Esophagus muscularis mucosa (tissue), 4 donors: ENCODE results near the gene GALNT14. TPM values are rescaled to one million over a fixed set of nuclear protein-coding genes. Genes with fewer than 3 reads are reported as not detected.

ENCODE experiments used
- DNase-seq: peaks from one replicate; pipeline ENCODE4 v3.0.0-alpha.2; 2017; ENCODE audit errors: extremely low spot score
- H3K27ac ChIP-seq, 4 donors: fragments of 200-600 bp; sonication (generic); replicated peaks in 1 of 4; 1 replicate in 3 of 4; 2 replicates in 1 of 4; pipeline ENCODE4 v1.5.1; 2016 to 2019; ENCODE audit warnings: mild to moderate bottlenecking in 1 of 4
- H3K27me3 ChIP-seq, 4 donors: fragments of 200-600 bp; sonication (generic); one replicate each; pipeline versions ENCODE4 v1.5.1 to v1.6.0; 2016 to 2019
- H3K36me3 ChIP-seq, 4 donors: fragments of 200-600 bp; sonication (generic); one replicate each; pipeline ENCODE4 v1.5.1; 2016 to 2019
- H3K4me1 ChIP-seq, 4 donors: fragments of 200-600 bp; sonication (generic); one replicate each; pipeline ENCODE4 v1.5.1; 2016 to 2019
- H3K4me3 ChIP-seq, 4 donors: fragments of 200-600 bp; sonication (generic); 1 replicate in 2 of 4; 2 replicates in 2 of 4; pipeline ENCODE4 v1.5.1; 2016 to 2019; ENCODE audit warnings: mild to moderate bottlenecking in 4 of 4, moderate library complexity in 1 of 4
- H3K9me3 ChIP-seq, 4 donors: fragments of 200-600 bp; sonication (generic); 1 replicate in 3 of 4; 2 replicates in 1 of 4; pipeline ENCODE4 v1.5.1; 2016 to 2019
- EP300 ChIP-seq: sonication (generic); formaldehyde crosslinking; IDR thresholded peaks from one replicate; pipeline ENCODE4 v1.6.1; 2017; ENCODE audit warnings: antibody characterized with exemption
- POLR2A ChIP-seq: fragments of 450-650 bp; IDR thresholded peaks from one replicate; pipeline ENCODE4 v1.6.1; 2017; ENCODE audit warnings: antibody characterized with exemption, moderate library complexity, mild to moderate bottlenecking, low read depth
- POLR2AphosphoS5 ChIP-seq, 2 donors: sonication (generic); formaldehyde crosslinking; IDR thresholded peaks; one replicate each; pipeline ENCODE4 v1.6.1; 2017; ENCODE audit warnings: antibody characterized with exemption in 2 of 2
- WGBS: methylation state at CpG from one replicate; pipeline ENCODE4 v1.1.5; 2018; 5-methylcytosine and 5-hydroxymethylcytosine counted together
- intact Hi-C: fragments of 100-400 bp; cut with DNase I; formaldehyde crosslinking; loops from one replicate; pipeline ENCODE4 v1.15.1; 2023
- total RNA-seq, 4 donors: library from RNA; depleted of rRNA; stranded (reverse); fragments of >200 nt; gene quantifications; one replicate each; pipeline versions ENCODE4 v1.1.0 to v1.2.1, GENCODE V29; 2016
- TF ChIP-seq, protein P1 (sequence below), 3 experiments: fragments of 200-600 bp in 2 of 3; fragments of 450-650 bp in 1 of 3; sonication (generic) in 2 of 3; IDR thresholded peaks; one replicate each; pipeline ENCODE4 v1.5.1; 2017 to 2019; ENCODE audit warnings: antibody characterized with exemption in 3 of 3, mild to moderate bottlenecking in 2 of 3, moderate library complexity in 1 of 3

Gene GALNT14
- total RNA-seq, 4 donors from 2014 or later: 0.33 to 1.0 (median 0.80) TPM; not detected in 1

DNA sequence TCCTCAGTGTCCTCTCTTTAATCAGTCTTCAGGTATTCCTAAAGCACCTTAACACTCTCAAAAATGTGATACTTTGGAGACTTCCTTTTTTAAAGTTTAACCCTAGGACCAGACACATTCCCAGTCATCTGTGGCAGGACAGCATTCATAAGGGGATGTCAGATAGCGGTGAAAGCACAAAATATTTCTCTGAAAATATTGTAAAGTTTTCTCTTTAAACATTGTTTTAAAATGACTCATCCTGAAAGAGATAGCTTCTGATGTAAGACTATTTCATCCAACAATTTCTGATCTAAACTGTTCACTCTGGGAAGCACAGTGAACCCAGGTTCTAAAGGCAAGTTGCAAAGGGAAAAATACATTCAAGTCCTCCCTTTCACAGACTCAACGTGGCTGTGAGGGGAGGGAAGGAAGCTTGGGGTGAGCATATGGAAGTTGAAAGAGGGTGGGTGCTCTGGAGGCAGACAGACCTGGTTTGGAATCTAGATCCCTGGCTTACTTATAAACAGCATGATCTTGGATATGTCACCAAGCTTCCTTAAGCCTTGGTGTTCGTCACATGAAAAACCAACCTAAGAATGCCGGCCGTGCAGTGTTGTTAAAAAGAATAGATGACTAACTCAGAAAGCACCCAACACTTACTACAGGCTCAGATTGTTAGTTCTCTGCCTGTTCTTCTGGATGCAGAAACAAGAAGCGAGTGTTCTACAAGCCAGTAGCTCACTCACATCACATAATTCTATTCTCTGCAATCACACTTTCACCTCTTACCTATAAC, 12.1 kb downstream of the GALNT14 start:
- TF ChIP-seq, protein P1, sequence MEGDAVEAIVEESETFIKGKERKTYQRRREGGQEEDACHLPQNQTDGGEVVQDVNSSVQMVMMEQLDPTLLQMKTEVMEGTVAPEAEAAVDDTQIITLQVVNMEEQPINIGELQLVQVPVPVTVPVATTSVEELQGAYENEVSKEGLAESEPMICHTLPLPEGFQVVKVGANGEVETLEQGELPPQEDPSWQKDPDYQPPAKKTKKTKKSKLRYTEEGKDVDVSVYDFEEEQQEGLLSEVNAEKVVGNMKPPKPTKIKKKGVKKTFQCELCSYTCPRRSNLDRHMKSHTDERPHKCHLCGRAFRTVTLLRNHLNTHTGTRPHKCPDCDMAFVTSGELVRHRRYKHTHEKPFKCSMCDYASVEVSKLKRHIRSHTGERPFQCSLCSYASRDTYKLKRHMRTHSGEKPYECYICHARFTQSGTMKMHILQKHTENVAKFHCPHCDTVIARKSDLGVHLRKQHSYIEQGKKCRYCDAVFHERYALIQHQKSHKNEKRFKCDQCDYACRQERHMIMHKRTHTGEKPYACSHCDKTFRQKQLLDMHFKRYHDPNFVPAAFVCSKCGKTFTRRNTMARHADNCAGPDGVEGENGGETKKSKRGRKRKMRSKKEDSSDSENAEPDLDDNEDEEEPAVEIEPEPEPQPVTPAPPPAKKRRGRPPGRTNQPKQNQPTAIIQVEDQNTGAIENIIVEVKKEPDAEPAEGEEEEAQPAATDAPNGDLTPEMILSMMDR (IDR thresholded peaks at IDR 0.05): no peak
- TF ChIP-seq POLR2AphosphoS5 (IDR thresholded peaks at IDR 0.05): no peak
- TF ChIP-seq POLR2A: no peak
- TF ChIP-seq EP300: no peak
- DNase-seq: peak; percentile 74
- H3K4me1 ChIP-seq: no peaks in the 10 kb centered on the region
- no peaks in the 10 kb centered on the region for H3K36me3 ChIP-seq
- no peak overlapping the region for H3K27ac ChIP-seq
- no peaks in the 10 kb centered on the region for H3K9me3 ChIP-seq
- peaks cover 0 to 23% (median 0%) of the 10 kb centered on the region in 4 donors for H3K27me3 ChIP-seq
- intact Hi-C loops: no loop called here
- 72% methylated on average over 6 of the region's 6 CpGs for WGBS
- H3K4me3 ChIP-seq: no peak overlapping the region

GRCh38 chr2:31124904-31125303, 13.3 kb downstream of the GALNT14 start:
- Histone ChIP-seq H3K9me3 (no peaks in the 10 kb centered on the region), H3K27me3 (peaks cover 0 to 18% (median 0%) of the 10 kb centered on the region in 4 donors), H3K27ac (no peak overlapping the region), H3K4me1 (no peaks in the 10 kb centered on the region), H3K36me3 (no peaks in the 10 kb centered on the region), H3K4me3 (no peak overlapping the region)
- intact Hi-C loops: no loop called here
- 100% methylated on average over 1 of the region's 4 CpGs for WGBS
- TF ChIP-seq, protein P1 (IDR thresholded peaks at IDR 0.05): no peak
- TF ChIP-seq EP300 (no peak), POLR2AphosphoS5 (IDR thresholded peaks at IDR 0.05) (no peak), POLR2A (no peak)
- peak; percentile 77 for DNase-seq

- no peaks in the 10 kb centered on the region for H3K9me3 ChIP-seq
- intact Hi-C loops: no loop called here
- no peaks in the 10 kb centered on the region for H3K36me3 ChIP-seq
- H3K4me3 ChIP-seq: no peak overlapping the region
- peaks cover 0 to 8% (median 0%) of the 10 kb centered on the region in 4 donors for H3K27me3 ChIP-seq
- H3K4me1 ChIP-seq: no peaks in the 10 kb centered on the region
- no peak overlapping the region for H3K27ac ChIP-seq
- DNase-seq: peak; percentile 55
- TF ChIP-seq, protein P1 (IDR thresholded peaks at IDR 0.05): no peak
- TF ChIP-seq EP300: no peak
- TF ChIP-seq POLR2A: no peak
- 85% methylated on average over 9 of the region's 9 CpGs for WGBS
Observed at GRCh38 chr2:31122133-31122532, 16.1 kb downstream of the GALNT14 start.

DNA sequence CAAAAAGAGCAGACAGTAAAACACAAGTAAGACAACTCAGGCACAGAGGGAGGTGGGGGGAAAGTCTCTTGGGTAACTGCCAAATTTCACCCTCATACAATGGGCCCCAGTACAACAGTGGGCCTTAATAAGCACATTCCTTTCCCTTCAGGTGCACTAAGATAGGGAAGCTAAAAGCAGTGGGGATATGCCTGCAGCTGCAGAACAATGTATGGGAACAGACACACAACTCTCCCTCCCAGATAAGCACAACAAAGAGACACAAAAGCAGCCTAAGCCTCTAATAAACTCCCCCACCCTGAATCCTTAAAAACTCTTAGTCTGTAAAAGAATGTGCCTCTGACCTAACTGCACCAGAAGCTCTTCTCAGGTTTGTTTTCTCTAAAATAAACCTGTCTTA, 24.5 kb downstream of the GALNT14 start:
- Histone ChIP-seq H3K9me3 (no peaks in the 10 kb centered on the region), H3K27ac (no peak overlapping the region), H3K4me3 (no peak overlapping the region), H3K4me1 (no peaks in the 10 kb centered on the region), H3K36me3 (no peaks in the 10 kb centered on the region), H3K27me3 (peaks cover 0 to 13% (median 0%) of the 10 kb centered on the region in 4 donors)
- intact Hi-C loops: no loop called here
- no peak for DNase-seq
- TF ChIP-seq EP300: no peak
- TF ChIP-seq POLR2A: no peak
- TF ChIP-seq POLR2AphosphoS5 (IDR thresholded peaks at IDR 0.05): no peak
- TF ChIP-seq, protein P1 (IDR thresholded peaks at IDR 0.05): no peak

GRCh38 chr2:31112544-31112943, 25.7 kb downstream of the GALNT14 start:
- Histone ChIP-seq H3K36me3 (no peaks in the 10 kb centered on the region), H3K4me1 (no peaks in the 10 kb centered on the region), H3K27me3 (peaks cover 0 to 13% (median 0%) of the 10 kb centered on the region in 4 donors), H3K9me3 (no peaks in the 10 kb centered on the region), H3K27ac (no peak overlapping the region), H3K4me3 (no peak overlapping the region)
- TF ChIP-seq POLR2A: no peak
- DNase-seq: no peak
- intact Hi-C loops: no loop called here
- 77% methylated on average over 3 of the region's 3 CpGs for WGBS
